NB4 (cell line): ENCODE results near the gene EXD3.
A peak's percentile ranks its signal among the peaks of the same experiment; 100 is the strongest.

Source experiments
- CTCF ChIP-seq: IDR thresholded peaks from one replicate; pipeline ENCODE4 v1.5.1; 2012; ENCODE audit warnings: low read depth, low read length
- MAX ChIP-seq: IDR thresholded peaks from 2 replicates; pipeline ENCODE4 v1.6.1; 2011; ENCODE audit warnings: low read depth, low read length
- POLR2A ChIP-seq: IDR thresholded peaks from 2 replicates; pipeline ENCODE4 v1.6.1; 2011; ENCODE audit warnings: mild to moderate bottlenecking; ENCODE audit not compliant: insufficient read length; ENCODE audit errors: extremely low read depth

- TF ChIP-seq POLR2A, result no peak
- TF ChIP-seq CTCF, result no peak
- peak; percentile 29; the same call in 1 of the 2 replicates for TF ChIP-seq MAX
Measured at GRCh38 chr9:137390553-137391410, 32.2 kb downstream of the EXD3 start.
